ENCODE results near the gene KRTAP12-2.

DNA sequence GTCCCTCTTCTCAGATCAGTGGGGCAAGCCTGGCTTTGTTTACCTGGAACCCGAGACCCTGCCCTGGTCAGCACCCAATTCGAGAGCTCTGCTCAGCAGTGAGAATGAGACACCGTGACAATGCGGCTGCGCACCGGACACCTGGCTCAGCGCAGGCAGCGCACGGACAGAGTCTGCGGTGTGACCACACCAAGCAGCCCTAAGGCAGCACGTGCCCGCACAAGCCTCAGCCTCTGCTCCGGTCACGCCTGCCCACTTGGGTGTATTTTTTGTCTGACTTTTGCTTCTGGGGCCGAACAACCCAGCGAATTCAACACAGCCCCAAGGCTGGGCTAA lies 50.2 kb downstream of the KRTAP12-2 start:
- TF ChIP-seq, protein P1, sequence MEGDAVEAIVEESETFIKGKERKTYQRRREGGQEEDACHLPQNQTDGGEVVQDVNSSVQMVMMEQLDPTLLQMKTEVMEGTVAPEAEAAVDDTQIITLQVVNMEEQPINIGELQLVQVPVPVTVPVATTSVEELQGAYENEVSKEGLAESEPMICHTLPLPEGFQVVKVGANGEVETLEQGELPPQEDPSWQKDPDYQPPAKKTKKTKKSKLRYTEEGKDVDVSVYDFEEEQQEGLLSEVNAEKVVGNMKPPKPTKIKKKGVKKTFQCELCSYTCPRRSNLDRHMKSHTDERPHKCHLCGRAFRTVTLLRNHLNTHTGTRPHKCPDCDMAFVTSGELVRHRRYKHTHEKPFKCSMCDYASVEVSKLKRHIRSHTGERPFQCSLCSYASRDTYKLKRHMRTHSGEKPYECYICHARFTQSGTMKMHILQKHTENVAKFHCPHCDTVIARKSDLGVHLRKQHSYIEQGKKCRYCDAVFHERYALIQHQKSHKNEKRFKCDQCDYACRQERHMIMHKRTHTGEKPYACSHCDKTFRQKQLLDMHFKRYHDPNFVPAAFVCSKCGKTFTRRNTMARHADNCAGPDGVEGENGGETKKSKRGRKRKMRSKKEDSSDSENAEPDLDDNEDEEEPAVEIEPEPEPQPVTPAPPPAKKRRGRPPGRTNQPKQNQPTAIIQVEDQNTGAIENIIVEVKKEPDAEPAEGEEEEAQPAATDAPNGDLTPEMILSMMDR (optimal IDR thresholded peaks at IDR 0.05 in 1 of 3, IDR thresholded peaks at IDR 0.05 in 1 of 3, conservative IDR thresholded peaks at IDR 0.05 in 1 of 3; ENCODE audit: extremely low read depth in 1 of 3, insufficient read depth in 2 of 3, low read length in 3 of 3): no peak
- no peak for TF ChIP-seq EZH2 (IDR thresholded peaks at IDR 0.05; ENCODE audit: low read length)
